Smooth muscle cell (in vitro differentiated cells): ENCODE measurements around the gene PBX4. TPM values are rescaled to one million over a fixed set of nuclear protein-coding genes. Genes with fewer than 3 reads are reported as not detected.

Experiments used
- DNase-seq: peaks from one replicate; lab custom pipeline; 2025; ENCODE audit not compliant: unreplicated experiment; lab: John Stamatoyannopoulos, UW
- H2AFZ ChIP-seq: fragments of 200-600 bp; sonication (generic); 2 replicates; pipeline ENCODE4 v1.6.0; 2016; ENCODE audit warnings: antibody characterized with exemption, low read depth, mild to moderate bottlenecking
- H3F3A ChIP-seq: fragments of 200-600 bp; sonication (generic); 2 replicates; pipeline ENCODE4 v1.6.0; 2017; ENCODE audit warnings: antibody characterized with exemption, low read depth
- H3K27ac ChIP-seq: fragments of 200-600 bp; sonication (generic); 2 replicates; pipeline ENCODE4 v1.5.1; 2016; ENCODE audit warnings: low read depth, mild to moderate bottlenecking
- H3K27me3 ChIP-seq: fragments of 200-600 bp; sonication (generic); 2 replicates; pipeline ENCODE4 v1.6.1; 2016; ENCODE audit warnings: low read depth, mild to moderate bottlenecking
- H3K36me3 ChIP-seq: fragments of 200-600 bp; sonication (generic); 2 replicates; pipeline ENCODE4 v1.5.1; 2016; ENCODE audit warnings: low read depth
- H3K4me1 ChIP-seq: fragments of 200-600 bp; sonication (generic); 2 replicates; pipeline ENCODE4 v1.5.1; 2016; ENCODE audit warnings: low read depth
- H3K4me2 ChIP-seq: fragments of 200-600 bp; sonication (generic); 2 replicates; pipeline ENCODE4 v1.6.0; 2016; ENCODE audit warnings: mild to moderate bottlenecking
- H3K4me3 ChIP-seq: fragments of 200-600 bp; sonication (generic); 2 replicates; pipeline ENCODE4 v1.5.1; 2016; ENCODE audit warnings: mild to moderate bottlenecking
- H3K79me2 ChIP-seq: fragments of 200-600 bp; sonication (generic); 2 replicates; pipeline ENCODE4 v1.6.0; 2016; ENCODE audit warnings: low read depth, mild to moderate bottlenecking
- H3K9ac ChIP-seq: fragments of 200-600 bp; sonication (generic); 2 replicates; pipeline ENCODE4 v1.6.0; 2016; ENCODE audit warnings: low read depth
- H3K9me3 ChIP-seq: fragments of 200-600 bp; sonication (generic); replicated peaks from 2 replicates; pipeline ENCODE4 v1.5.1; 2016; ENCODE audit warnings: low read depth
- H4K20me1 ChIP-seq: fragments of 200-600 bp; sonication (generic); 2 replicates; pipeline ENCODE4 v1.6.0; 2016; ENCODE audit warnings: low read depth
- WGBS: methylation state at CpG from one replicate; pipeline ENCODE4 v1.1.7; 2016; ENCODE audit warnings: low lambda C conversion rate; 5-methylcytosine and 5-hydroxymethylcytosine counted together
- polyA plus RNA-seq: library from polyadenylated mRNA; unstranded; fragments of >200 nt; fragmentation: Nextera tagmentation; extraction: Ambion mirVana; gene quantifications from 2 replicates; pipeline ENCODE4 v1.2.1, GENCODE V29; 2016
- total RNA-seq: library from RNA; depleted of rRNA; stranded (reverse); fragments of >200 nt; gene quantifications from 2 replicates; pipeline ENCODE4 v1.2.3, GENCODE V29; 2014
- TF ChIP-seq, protein P1 (sequence below): fragments of 200-600 bp; sonication (generic); IDR thresholded peaks from 2 replicates; pipeline ENCODE4 v1.5.1; 2017; ENCODE audit warnings: borderline replicate concordance, mild to moderate bottlenecking, antibody characterized with exemption; ENCODE audit not compliant: insufficient read depth, poor library complexity, severe bottlenecking

PBX4 gene
- total and polyA plus RNA-seq, 2 experiments from 2014 or later: 1.7 to 2.5 TPM

DNA sequence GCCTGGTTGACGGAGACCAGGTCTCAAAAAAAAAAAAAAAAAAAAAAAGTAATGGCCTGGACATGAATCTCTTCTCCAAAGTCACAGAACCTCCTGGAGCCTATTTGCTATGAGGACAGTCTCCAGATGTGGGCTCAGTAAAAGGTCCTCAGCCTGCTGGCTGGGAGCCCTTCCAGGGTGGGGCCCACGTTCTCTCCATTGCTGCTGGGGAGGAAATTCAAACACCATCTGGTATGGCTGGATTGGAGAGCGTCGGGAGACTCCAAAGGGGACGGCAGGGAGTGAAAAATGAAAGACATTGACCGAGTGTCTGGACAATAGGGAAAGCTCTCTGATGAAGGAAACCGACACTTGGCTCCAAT lies 1.3 kb upstream of the PBX4 start:
- Histone ChIP-seq H3K27me3 (no peaks in the 10 kb centered on the region), H3K36me3 (no peaks in the 10 kb centered on the region), H3K4me2 (no peak overlapping the region), H3K9ac (no peak overlapping the region), H3F3A (no peaks in the 10 kb centered on the region), H3K79me2 (no peaks in the 10 kb centered on the region), H3K4me1 (no peaks in the 10 kb centered on the region), H3K4me3 (no peak overlapping the region), H4K20me1 (no peaks in the 10 kb centered on the region), H3K9me3 (no peaks in the 10 kb centered on the region), H3K27ac (no peak overlapping the region), H2AFZ (no peak overlapping the region)
- 83% methylated on average over 7 of the region's 7 CpGs for WGBS
- TF ChIP-seq, protein P1, sequence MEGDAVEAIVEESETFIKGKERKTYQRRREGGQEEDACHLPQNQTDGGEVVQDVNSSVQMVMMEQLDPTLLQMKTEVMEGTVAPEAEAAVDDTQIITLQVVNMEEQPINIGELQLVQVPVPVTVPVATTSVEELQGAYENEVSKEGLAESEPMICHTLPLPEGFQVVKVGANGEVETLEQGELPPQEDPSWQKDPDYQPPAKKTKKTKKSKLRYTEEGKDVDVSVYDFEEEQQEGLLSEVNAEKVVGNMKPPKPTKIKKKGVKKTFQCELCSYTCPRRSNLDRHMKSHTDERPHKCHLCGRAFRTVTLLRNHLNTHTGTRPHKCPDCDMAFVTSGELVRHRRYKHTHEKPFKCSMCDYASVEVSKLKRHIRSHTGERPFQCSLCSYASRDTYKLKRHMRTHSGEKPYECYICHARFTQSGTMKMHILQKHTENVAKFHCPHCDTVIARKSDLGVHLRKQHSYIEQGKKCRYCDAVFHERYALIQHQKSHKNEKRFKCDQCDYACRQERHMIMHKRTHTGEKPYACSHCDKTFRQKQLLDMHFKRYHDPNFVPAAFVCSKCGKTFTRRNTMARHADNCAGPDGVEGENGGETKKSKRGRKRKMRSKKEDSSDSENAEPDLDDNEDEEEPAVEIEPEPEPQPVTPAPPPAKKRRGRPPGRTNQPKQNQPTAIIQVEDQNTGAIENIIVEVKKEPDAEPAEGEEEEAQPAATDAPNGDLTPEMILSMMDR: no peak
- DNase-seq: no peak

DNA sequence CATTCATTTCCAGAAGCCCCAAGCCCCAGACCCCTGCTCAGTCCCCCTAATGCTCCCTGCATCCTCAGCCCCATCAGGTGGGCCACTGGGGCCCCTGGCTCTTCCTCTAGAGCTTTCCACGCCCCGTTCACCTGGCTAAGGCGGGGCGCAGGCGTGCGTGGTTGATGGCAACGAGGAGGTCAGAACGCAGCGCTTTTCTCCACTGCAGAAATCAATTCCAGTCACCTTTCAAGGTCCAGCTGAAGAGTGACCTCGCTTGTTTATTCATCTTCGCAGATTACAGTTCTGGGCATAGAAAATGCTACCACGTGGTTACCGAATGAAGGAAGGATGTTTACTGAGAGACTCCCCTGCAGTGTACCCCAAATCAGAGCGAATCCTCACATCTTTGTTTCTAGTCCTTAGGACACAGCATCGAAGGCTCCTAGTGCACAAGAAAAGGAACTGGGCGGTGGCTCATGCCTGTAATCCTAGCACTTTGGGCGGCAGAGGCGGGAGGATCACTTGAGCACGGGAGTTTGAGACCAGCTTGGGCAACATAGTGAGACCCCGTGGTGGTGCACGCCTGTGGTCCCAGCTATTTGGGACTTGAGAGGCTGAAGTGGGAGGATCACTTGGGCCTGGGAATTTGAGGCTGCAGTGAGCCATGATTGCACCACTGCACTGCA lies 828 bp upstream of the PBX4 start:
- Histone ChIP-seq H3K27ac (no peak overlapping the region), H3K9ac (no peak overlapping the region), H3F3A (no peaks in the 10 kb centered on the region), H3K9me3 (no peaks in the 10 kb centered on the region), H3K4me1 (no peaks in the 10 kb centered on the region), H4K20me1 (no peaks in the 10 kb centered on the region), H3K27me3 (no peaks in the 10 kb centered on the region), H3K36me3 (no peaks in the 10 kb centered on the region), H3K4me3 (peak overlapping the region; percentile 56), H3K79me2 (no peaks in the 10 kb centered on the region), H3K4me2 (peak overlapping the region; percentile 88), H2AFZ (no peak overlapping the region)
- WGBS: 84% methylated on average over 21 of the region's 21 CpGs
- no peak for DNase-seq
- TF ChIP-seq, protein P1: no peak

DNA sequence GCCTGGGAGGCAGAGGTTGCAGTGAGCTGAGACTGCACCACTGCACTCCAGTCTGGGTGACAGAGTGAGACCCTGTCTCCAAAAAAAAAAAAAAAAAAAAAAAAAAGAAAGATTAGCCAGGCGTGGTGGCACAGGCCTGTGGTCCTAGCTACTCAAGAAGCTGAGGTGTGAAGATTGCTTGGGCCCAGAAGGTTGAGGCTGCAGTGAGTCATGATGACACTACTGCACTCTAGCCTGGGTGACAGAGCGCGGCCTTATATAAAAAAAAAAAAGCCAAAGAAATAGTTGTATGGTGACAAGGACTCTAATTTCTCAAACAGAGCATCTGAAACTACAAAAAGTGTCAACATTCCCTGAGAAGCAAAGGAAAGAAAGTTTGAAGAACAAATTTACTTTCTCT lies 3.4 kb downstream of the PBX4 start:
- Histone ChIP-seq H3K27me3 (no peaks in the 10 kb centered on the region), H3K9ac (no peak overlapping the region), H3K4me2 (no peak overlapping the region), H3K4me1 (no peaks in the 10 kb centered on the region), H3F3A (no peaks in the 10 kb centered on the region), H3K79me2 (no peaks in the 10 kb centered on the region), H3K4me3 (no peak overlapping the region), H4K20me1 (no peaks in the 10 kb centered on the region), H3K9me3 (no peaks in the 10 kb centered on the region), H2AFZ (no peak overlapping the region), H3K36me3 (no peaks in the 10 kb centered on the region), H3K27ac (no peak overlapping the region)
- no peak for DNase-seq
- TF ChIP-seq, protein P1: no peak
- WGBS: 67% methylated on average over 3 of the region's 3 CpGs

DNA sequence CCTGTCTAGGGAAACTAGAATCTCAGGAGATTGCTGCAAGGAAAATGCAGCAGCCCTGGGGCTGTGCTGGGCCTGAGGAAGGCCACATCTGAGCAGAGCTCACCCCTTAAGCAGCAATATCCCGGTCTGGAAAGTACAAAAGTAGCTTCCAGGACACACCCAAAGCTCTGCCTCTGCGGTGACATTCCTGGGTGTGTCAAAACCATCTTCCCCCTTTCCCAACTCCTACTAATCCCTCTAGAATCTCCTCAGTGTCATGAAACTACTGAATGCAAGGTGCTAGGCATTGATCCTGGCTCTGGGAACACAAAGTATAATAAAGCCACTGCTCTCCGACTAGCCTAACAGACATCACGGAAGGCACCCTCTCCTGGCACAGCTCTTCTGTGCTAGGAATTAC lies 5.0 kb downstream of the PBX4 start:
- no peak overlapping the region for H2AFZ ChIP-seq
- no peaks in the 10 kb centered on the region for H3K27me3 ChIP-seq
- no peaks in the 10 kb centered on the region for H3K9me3 ChIP-seq
- H3F3A ChIP-seq: no peaks in the 10 kb centered on the region
- H4K20me1 ChIP-seq: no peaks in the 10 kb centered on the region
- no peak for DNase-seq
- H3K27ac ChIP-seq: peak overlapping the region; percentile 35
- H3K79me2 ChIP-seq: no peaks in the 10 kb centered on the region
- 57% methylated on average over 4 of the region's 4 CpGs for WGBS
- TF ChIP-seq, protein P1: no peak
- no peak overlapping the region for H3K4me3 ChIP-seq
- H3K4me1 ChIP-seq: no peaks in the 10 kb centered on the region
- no peak overlapping the region for H3K9ac ChIP-seq
- H3K4me2 ChIP-seq: no peak overlapping the region
- H3K36me3 ChIP-seq: no peaks in the 10 kb centered on the region
